Measurements from ENCODE around the gene COP1.
"Not testable (repeated sequence)": the region's sequence is repeated elsewhere in the genome, so short reads cannot be mapped to it uniquely, and the experiment has no call there.

The COP1 gene

DNA sequence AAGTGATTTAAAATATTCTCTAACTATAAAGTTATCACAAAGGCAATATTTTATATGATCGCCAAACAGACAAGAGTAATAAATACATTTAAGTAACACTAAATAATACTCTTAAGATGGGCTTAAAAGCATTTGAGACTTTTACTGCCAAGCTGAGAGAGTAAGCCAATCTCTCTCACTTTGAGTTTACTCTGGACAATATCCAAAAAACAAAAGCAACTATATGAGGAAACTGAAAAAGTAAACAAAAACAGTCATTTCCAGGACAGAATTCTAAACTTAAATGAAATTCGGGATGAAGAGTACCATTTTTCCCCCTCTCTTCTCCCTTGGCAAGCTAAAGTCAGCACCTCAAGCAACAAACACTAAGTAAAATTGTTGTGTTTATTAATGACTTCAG, 173.2 kb downstream of the COP1 start:
- in situ Hi-C loops (cut with HindIII; ENCODE audit: low pct_unique_long_range_greater_than_20kb, low sequenced_read_pairs) = no loop called here
- peak in 1 of 2 experiments; percentile 22 for DNase-seq (ENCODE audit: low read depth in 1 of 2, low spot score in 1 of 2)
- no peak for TF ChIP-seq JUND (IDR thresholded peaks at IDR 0.05; ENCODE audit: low read depth)

DNA sequence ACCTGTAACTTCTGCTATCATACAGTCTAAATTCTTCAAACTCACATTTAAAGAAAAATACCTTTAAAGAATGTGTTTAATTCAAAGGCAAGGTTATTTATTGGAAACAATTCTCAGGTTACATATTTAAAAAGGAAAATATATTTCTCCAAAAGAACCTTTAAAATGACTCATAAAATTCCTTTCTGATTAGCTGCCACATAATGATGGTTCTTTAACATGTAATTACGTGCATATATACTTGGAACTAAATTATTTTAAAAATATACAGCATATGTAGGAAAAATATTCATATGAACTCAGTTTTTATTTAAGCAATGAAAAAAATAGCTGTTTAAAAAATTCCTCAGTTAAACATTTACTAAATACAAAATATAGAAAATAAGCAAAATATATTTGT, 173.6 kb downstream of the COP1 start:
- in situ Hi-C loops (cut with HindIII; ENCODE audit: low pct_unique_long_range_greater_than_20kb, low sequenced_read_pairs) = no loop called here
- DNase-seq (ENCODE audit: low read depth in 1 of 2, low spot score in 1 of 2) = no peak
- no peak for TF ChIP-seq JUND (IDR thresholded peaks at IDR 0.05; ENCODE audit: low read depth)

DNA sequence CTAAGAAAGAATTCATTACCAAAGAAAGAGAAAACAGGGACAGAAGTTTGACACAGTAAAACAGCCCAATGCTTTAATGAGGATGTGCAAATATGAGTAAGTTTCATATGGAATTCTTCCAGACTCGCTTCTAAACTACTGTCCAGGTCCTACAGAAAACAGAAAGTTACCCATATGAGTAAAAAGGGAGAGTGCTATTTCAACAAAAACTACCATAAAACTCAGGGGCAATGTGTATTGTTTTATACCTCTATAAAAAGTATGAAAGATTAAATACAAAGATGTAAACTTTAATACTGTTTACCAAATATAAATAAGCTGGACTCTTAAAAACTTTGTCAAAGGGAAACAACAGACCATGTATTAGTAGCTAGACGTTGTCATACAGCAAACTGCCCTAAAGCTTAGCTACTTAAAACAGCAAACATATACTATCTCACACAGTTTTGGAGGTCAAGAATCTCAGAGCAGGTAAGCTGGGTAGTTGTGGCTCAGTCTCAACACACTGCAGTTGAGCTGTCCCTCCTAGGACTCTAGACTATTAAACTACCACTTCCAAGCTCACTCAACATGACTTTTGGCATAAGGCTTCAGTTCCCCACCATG, 174.9 kb downstream of the COP1 start:
- in situ Hi-C loops (cut with HindIII; ENCODE audit: low pct_unique_long_range_greater_than_20kb, low sequenced_read_pairs) = no loop called here
- no peak; the same call in 1 of the 2 replicates for TF ChIP-seq JUND (IDR thresholded peaks at IDR 0.05; ENCODE audit: low read depth)

DNA sequence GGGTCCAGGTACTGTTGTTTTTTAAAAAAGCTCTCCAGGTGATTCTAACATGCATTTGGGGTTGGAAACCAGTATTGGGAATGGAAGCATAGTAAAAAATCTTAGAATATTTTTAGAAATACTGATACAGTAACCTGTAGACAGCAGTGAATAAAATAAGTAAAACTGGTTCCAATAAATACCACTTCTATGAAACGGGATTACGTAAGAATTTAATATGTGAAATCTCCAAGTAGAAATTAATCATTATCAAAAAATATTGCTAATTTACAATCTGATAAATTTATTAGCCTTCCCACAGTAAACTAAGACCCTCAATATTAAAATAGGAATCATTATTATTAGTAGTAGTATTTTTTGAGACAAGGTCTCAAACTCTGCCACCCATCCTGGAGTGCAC, 177.5 kb downstream of the COP1 start:
- no peak for TF ChIP-seq JUND (IDR thresholded peaks at IDR 0.05; ENCODE audit: low read depth)
- in situ Hi-C loops (cut with HindIII; ENCODE audit: low pct_unique_long_range_greater_than_20kb, low sequenced_read_pairs) = no loop called here

More for the DNA sequence above, 174.9 kb downstream of the COP1 start:
- DNase-seq (ENCODE audit: low read depth in 1 of 2, low spot score in 1 of 2) = peak; percentile 12 to 18

DNA sequence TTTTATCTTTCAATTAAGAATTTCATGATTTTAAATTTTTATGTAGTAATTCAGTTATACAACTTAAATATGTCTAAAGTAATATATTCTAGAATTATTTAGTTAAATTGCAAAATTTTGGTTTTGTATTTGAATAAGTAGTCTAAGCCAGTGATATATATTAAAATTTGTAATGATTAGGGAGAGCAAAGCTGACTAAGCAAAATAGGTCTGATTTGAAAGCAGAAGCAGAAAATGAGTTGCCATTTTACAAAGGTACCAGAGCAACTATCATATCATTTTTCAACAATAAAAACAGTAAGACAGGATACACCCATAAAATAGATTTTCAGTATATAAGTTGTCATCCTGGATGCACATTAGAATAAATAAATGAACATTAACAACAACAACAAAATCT, 177.9 kb downstream of the COP1 start:
- in situ Hi-C loops (cut with HindIII; ENCODE audit: low pct_unique_long_range_greater_than_20kb, low sequenced_read_pairs) = no loop called here
- no peak for TF ChIP-seq JUND (IDR thresholded peaks at IDR 0.05; ENCODE audit: low read depth)
- DNase-seq (ENCODE audit: low read depth in 1 of 2, low spot score in 1 of 2) = no peak

More for the DNA sequence above, 177.5 kb downstream of the COP1 start:
- no peak for DNase-seq (ENCODE audit: low read depth in 1 of 2, low spot score in 1 of 2)

DNA sequence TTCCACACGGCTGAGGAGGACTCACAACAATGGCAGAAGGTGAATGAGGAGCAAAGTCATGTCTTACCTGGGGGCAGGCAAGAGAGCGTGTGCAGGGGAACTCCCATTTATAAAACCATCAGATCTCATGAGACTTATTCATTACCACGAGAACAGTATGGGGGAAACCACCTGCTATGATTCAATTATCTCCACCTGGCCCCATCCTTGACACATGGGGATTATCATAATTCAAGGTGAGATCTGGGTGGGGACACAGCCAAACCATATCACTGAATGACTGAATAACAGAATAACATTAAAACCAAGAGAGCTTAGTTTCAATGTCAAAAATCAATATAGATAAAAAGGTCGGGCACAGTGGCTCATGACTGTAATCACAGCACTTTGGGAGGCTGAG, 179.2 kb downstream of the COP1 start:
- DNase-seq (ENCODE audit: low read depth in 1 of 2, low spot score in 1 of 2); in situ Hi-C loops (cut with HindIII; ENCODE audit: low pct_unique_long_range_greater_than_20kb, low sequenced_read_pairs): not testable (repeated sequence)

DNA sequence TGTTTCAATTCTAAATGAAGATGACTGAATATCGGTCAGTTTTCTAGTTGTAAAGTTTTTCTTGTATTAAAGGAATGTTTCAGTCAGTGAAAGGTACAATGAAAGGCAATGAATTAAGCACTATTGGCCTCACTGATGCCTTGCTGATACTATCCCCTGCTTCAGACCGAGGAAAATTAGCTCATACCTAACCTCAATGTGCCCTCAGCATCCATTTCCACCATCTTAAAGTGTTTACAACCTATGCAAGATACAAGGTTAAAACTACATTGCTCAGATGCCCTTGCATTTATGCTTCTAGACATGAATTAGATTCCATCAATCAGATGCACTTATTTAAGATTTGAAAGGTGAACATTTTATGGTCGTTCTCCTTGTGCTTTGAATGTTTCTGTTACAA, 184.5 kb downstream of the COP1 start:
- in situ Hi-C loops (cut with HindIII; ENCODE audit: low pct_unique_long_range_greater_than_20kb, low sequenced_read_pairs) = no loop called here
- DNase-seq (ENCODE audit: low read depth in 1 of 2, low spot score in 1 of 2) = no peak
- no peak for TF ChIP-seq JUND (IDR thresholded peaks at IDR 0.05; ENCODE audit: low read depth)

DNA sequence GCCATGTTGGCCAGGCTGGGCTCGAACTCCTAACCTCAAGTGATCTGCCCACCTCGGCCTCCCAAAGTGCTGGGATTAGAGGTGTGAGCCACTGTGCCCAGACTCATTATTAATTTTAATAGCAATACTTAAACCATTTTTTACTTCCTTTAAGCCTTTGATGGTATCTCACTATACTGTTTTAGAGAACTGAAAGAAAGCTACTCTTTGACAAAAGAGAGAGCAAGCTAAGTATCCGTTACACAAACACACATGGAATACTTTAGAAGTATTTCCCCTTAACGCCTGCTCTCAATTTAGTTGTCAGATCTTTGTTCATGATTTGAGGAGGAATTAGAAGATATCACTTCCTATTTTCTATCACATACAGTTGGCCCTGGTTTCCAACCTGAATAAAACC, 189.4 kb downstream of the COP1 start:
- in situ Hi-C loops (cut with HindIII; ENCODE audit: low pct_unique_long_range_greater_than_20kb, low sequenced_read_pairs) = no loop called here
- no peak for DNase-seq (ENCODE audit: low read depth in 1 of 2, low spot score in 1 of 2)
- no peak for TF ChIP-seq JUND (IDR thresholded peaks at IDR 0.05; ENCODE audit: low read depth)

DNA sequence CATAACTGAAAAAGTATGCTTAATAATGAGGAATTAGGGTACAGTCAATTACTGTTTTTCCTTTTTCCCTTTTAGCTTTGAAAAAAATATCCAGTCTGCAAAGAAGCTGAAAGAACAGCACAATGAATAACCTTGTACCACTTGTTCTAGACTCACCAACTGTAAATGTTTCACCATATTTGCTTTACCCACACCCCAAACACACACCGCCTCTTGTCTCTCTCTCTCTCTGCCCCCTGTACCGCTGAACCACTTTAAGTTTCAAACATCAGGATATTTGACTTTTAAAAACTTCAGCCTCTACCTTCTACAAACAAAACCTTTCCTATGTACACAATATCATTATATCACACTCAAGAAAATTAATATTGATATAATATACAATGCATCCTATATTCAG, 197.1 kb downstream of the COP1 start:
- in situ Hi-C loops (cut with HindIII; ENCODE audit: low pct_unique_long_range_greater_than_20kb, low sequenced_read_pairs) = no loop called here
- TF ChIP-seq JUND (IDR thresholded peaks at IDR 0.05; ENCODE audit: low read depth) = no peak
- DNase-seq (ENCODE audit: low read depth in 1 of 2, low spot score in 1 of 2) = no peak

DNA sequence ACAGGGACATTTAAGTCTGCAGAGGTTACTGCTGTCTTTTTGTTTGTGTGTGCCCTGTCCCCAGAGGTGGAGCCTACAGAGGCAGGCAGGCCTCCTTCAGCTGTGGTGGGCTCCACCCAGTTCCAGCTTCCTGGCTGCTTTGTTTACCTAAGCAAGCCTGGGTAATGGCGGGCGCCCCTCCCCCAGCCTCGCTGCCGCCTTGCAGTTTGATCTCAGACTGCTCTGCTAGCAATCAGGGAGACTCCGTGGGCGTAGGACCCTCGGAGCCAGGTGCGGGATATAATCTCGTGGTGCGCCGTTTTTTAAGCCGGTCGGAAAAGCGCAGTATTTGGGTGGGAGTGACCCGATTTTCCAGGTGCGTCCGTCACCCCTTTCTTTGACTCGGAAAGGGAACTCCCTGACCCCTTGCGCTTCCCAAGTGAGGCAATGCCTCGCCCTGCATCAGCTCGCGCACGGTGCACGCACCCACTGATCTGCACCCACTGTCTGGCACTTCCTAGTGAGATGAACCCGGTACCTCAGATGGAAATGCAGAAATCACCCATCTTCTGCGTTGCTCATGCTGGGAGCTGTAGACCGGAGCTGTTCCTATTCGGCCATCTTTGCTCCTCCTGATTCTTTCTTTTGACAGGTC, 199.2 kb downstream of the COP1 start:
- DNase-seq (ENCODE audit: low read depth in 1 of 2, low spot score in 1 of 2); in situ Hi-C loops (cut with HindIII; ENCODE audit: low pct_unique_long_range_greater_than_20kb, low sequenced_read_pairs): not testable (repeated sequence)

DNA sequence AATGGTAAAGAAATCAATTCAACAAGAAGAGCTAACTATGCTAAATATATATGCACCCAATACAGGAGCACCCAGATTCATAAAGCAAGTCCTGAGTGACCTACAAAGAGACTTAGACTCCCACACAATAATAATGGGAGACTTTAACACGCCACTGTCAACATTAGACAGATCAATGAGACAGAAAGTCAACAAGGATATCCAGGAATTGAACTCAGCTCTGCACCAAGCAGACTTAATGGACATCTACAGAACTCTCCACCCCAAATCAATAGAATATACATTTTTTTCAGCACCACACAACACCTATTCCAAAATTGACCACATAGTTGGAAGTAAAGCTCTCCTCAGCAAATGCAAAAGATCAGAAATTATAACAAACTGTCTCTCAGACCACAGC, 212.4 kb downstream of the COP1 start:
- DNase-seq (ENCODE audit: low read depth in 1 of 2, low spot score in 1 of 2); in situ Hi-C loops (cut with HindIII; ENCODE audit: low pct_unique_long_range_greater_than_20kb, low sequenced_read_pairs): not testable (repeated sequence)

DNA sequence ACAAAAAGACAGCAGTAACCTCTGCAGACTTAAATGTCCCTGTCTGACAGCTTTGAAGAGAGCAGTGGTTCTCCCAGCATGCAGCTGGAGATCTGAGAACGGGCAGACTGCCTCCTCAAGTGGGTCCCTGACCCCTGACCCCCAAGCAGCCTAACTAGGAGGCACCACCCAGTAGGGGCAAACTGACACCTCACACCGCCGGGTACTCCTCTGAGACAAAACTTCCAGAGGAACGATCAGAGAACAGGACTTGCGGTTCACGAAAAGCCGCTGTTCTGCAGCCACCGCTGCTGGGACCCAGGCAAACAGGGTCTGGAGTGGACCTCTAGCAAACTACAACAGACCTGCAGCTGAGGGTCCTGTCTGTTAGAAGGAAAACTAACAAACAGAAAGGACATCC, 214.3 kb downstream of the COP1 start:
- in situ Hi-C loops (cut with HindIII; ENCODE audit: low pct_unique_long_range_greater_than_20kb, low sequenced_read_pairs); DNase-seq (ENCODE audit: low read depth in 1 of 2, low spot score in 1 of 2): not testable (repeated sequence)

DNA sequence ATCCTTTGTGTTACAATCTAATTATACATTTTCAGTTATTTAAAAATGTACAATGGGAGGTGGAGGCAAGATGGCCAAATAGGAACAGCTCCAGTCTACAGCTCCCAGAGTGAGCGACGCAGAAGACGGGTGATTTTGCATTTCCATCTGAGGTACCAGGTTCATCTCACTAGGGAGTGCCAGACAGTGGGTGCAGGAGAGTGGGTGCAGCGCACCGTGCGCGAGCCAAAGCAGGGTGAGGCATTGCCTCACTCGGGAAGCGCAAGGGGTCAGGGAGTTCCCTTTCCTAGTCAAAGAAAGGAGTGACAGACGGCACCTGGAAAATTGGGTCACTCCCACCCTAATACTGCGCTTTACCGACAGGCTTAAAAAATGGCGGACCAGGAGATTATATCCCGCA, 214.9 kb downstream of the COP1 start:
- DNase-seq (ENCODE audit: low read depth in 1 of 2, low spot score in 1 of 2); in situ Hi-C loops (cut with HindIII; ENCODE audit: low pct_unique_long_range_greater_than_20kb, low sequenced_read_pairs): not testable (repeated sequence)

DNA sequence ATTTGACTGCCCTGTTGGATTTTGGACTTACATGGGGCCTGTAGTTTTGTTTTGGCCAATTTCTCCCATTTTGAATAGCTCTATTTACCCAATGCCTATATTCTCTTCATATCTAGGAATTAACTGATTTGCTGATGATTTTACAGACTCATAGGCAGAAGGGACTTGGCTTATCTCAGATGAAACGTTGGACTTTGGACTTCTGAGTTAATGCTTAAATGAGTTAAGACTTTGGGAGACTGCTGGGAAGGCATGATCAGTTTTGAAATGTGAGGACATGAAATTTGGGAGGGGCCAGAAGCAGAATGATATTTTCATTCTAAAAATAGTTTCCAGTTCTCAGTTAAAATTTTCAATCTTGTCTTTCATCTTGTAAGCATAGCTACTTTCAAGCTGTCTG, 222.3 kb downstream of the COP1 start:
- in situ Hi-C loops (cut with HindIII; ENCODE audit: low pct_unique_long_range_greater_than_20kb, low sequenced_read_pairs) = no loop called here
- no peak for TF ChIP-seq JUND (IDR thresholded peaks at IDR 0.05; ENCODE audit: low read depth)

More for the DNA sequence above, 222.3 kb downstream of the COP1 start:
- no peak for DNase-seq (ENCODE audit: low read depth in 1 of 2, low spot score in 1 of 2)
